GM12878 (cell line): ENCODE data around the gene UBE2E2. TPM values are rescaled to one million over a fixed set of nuclear protein-coding genes. Genes with fewer than 3 reads are reported as not detected.
A peak's percentile ranks its signal among the peaks of the same experiment; 100 is the strongest.

Source experiments
- ATAC-seq: fragments of 200-7000 bp; cut with Tn5 transposase; 3 replicates; pipeline ENCODE4 v1.9.1; 2020; ENCODE audit warnings: mild to moderate bottlenecking, moderate library complexity
- BruUV-seq: library from RNA; stranded (reverse); fragments of 400-500 nt; replicated peaks from 2 replicates; lab custom pipeline; 2021; lab: Mats Ljungman, UMichigan
- CTCF ChIA-PET: fragments of 300-600 bp; sonication (Branson Sonifier 250); formaldehyde crosslinking; extraction: SDS; loops from one replicate; lab custom pipeline; 2021; ENCODE audit warnings: inconsistent platforms; lab: Yijun Ruan, JAX
- POLR2A ChIA-PET: fragments of 350-600 bp; formaldehyde crosslinking; extraction: SDS; loops from one replicate; lab custom pipeline; 2021; ENCODE audit warnings: inconsistent platforms; lab: Charles Lee
- RAD21 ChIA-PET: fragments of 300-600 bp; sonication (Branson Sonifier 250); formaldehyde crosslinking; loops from one replicate; lab custom pipeline; 2023; ENCODE audit warnings: antibody characterized with exemption; ENCODE audit not compliant: unreplicated experiment; lab: Charles Lee
- SMC1A ChIA-PET: fragments of 300-600 bp; sonication (Branson Sonifier 250); formaldehyde crosslinking; loops from one replicate; lab custom pipeline; 2023; ENCODE audit not compliant: unreplicated experiment, uncharacterized antibody; lab: Charles Lee
- DNase-seq: peaks from one replicate; pipeline ENCODE4 v3.0.0-alpha.2; 2011; ENCODE audit warnings: low read depth, low spot score
- FAIRE-seq: peaks from 3 replicates; lab custom pipeline; 2011; peaks lifted over from hg19 to GRCh38; lab: Jason Lieb, UNC
- H2AFZ ChIP-seq: 2 replicates; pipeline ENCODE4 v1.6.0; 2011; ENCODE audit warnings: low read depth, low read length, control low read depth; ENCODE audit not compliant: control insufficient read depth
- H3K27ac ChIP-seq: 2 replicates; pipeline ENCODE4 v1.5.1; 2011; ENCODE audit warnings: control low read depth; ENCODE audit not compliant: control insufficient read depth, insufficient read depth
- H3K27me3 ChIP-seq, 2 experiments: replicated peaks in 1 of 2; 2 replicates each; pipeline versions ENCODE4 v1.6.0 to v1.6.1; 2011; ENCODE audit warnings: low read length in 1 of 2; ENCODE audit not compliant: control insufficient read depth in 2 of 2, insufficient read depth in 2 of 2
- H3K36me3 ChIP-seq, 2 experiments: 2 replicates each; pipeline ENCODE4 v1.5.1; 2011; ENCODE audit warnings: low read length in 1 of 2; ENCODE audit not compliant: control insufficient read depth in 2 of 2, insufficient read depth in 2 of 2
- H3K4me1 ChIP-seq: 2 replicates; pipeline ENCODE4 v1.6.1; 2011; ENCODE audit warnings: mild to moderate bottlenecking, low read length, moderate library complexity, mixed read lengths; ENCODE audit not compliant: control insufficient read depth, insufficient read depth
- H3K4me2 ChIP-seq: 2 replicates; pipeline ENCODE4 v1.6.0; 2011; ENCODE audit warnings: control low read depth; ENCODE audit not compliant: control insufficient read depth, insufficient read depth
- H3K4me3 ChIP-seq: fragments of 200-600 bp; sonication (generic); 2 replicates; pipeline ENCODE4 v1.5.1; 2016
- H3K79me2 ChIP-seq: 2 replicates; pipeline ENCODE4 v1.6.0; 2011; ENCODE audit warnings: low read length; ENCODE audit not compliant: control insufficient read depth, insufficient read depth
- H3K9ac ChIP-seq: 2 replicates; pipeline ENCODE4 v1.8.0; 2011; ENCODE audit warnings: low read length, control low read depth, mixed read lengths; ENCODE audit not compliant: control insufficient read depth, insufficient read depth
- H3K9me3 ChIP-seq: replicated peaks from 3 replicates; pipeline ENCODE4 v1.5.1; 2011; ENCODE audit warnings: mild to moderate bottlenecking, low read length; ENCODE audit not compliant: control insufficient read depth, insufficient read depth
- H4K20me1 ChIP-seq: 2 replicates; pipeline ENCODE4 v1.6.0; 2011; ENCODE audit not compliant: control insufficient read depth, insufficient read depth
- BCL11A ChIP-seq: IDR thresholded peaks from 2 replicates; pipeline ENCODE4 v1.6.1; 2011; ENCODE audit warnings: low read depth, low read length
- POU2F2 ChIP-seq: IDR thresholded peaks from 3 replicates; pipeline ENCODE4 v1.6.1; 2011; ENCODE audit warnings: low read depth, mild to moderate bottlenecking, low read length, borderline replicate concordance
- SMARCA5 ChIP-seq: fragments of 450-650 bp; IDR thresholded peaks from 2 replicates; pipeline ENCODE4 v1.6.1; 2017; ENCODE audit warnings: mild to moderate bottlenecking
- STAT3 ChIP-seq: IDR thresholded peaks from 2 replicates; pipeline ENCODE4 v1.6.1; 2011; ENCODE audit warnings: low read depth, low read length, improper control_type of control experiment
- SUZ12 ChIP-seq: fragments of 200-600 bp; sonication (generic); IDR thresholded peaks from one replicate; pipeline ENCODE4 v1.6.1; 2018; ENCODE audit warnings: antibody characterized with exemption, mild to moderate bottlenecking; ENCODE audit not compliant: unreplicated experiment
- TCF12 ChIP-seq: IDR thresholded peaks from 2 replicates; pipeline ENCODE4 v1.6.1; 2011; ENCODE audit warnings: low read depth, mild to moderate bottlenecking, low read length
- ZNF687 ChIP-seq: fragments of 450-650 bp; IDR thresholded peaks from 2 replicates; pipeline ENCODE4 v1.6.1; 2017; ENCODE audit warnings: mild to moderate bottlenecking, moderate library complexity
- WGBS: methylation state at CpG from one replicate; pipeline ENCODE4 v1.1.6; 2016; ENCODE audit warnings: low lambda C conversion rate; ENCODE audit not compliant: insufficient replicate concordance, insufficient coverage; ENCODE audit errors: missing lambda C conversion rate; 5-methylcytosine and 5-hydroxymethylcytosine counted together
- in situ Hi-C: fragments of 300-500 bp; cut with MboI; formaldehyde crosslinking; loops from 9 replicates; pipeline ENCODE4 v1.14.3; 2018; ENCODE audit warnings: mixed read lengths
- intact Hi-C: fragments of 100-400 bp; cut with micrococcal nuclease; formaldehyde crosslinking; loops from one replicate; pipeline ENCODE4 v1.14.2; 2022; ENCODE audit not compliant: unreplicated experiment
- polyA plus RNA-seq, 11 experiments: library from polyadenylated mRNA; depleted of rRNA in 4 of 11; unstranded in 6 of 11; stranded (reverse) in 5 of 11; fragments of >200 nt; fragmentation: Nextera tagmentation in 4 of 11; fragmentation: Illumina TruSeq in 1 of 11; extraction: Ambion mirVana in 4 of 11; extraction: Trizol in 1 of 11; gene quantifications; 1 replicate in 1 of 11; 2 replicates in 10 of 11; pipeline versions ENCODE4 v1.2.1 to v1.2.3, GENCODE V29; 2011 to 2016; ENCODE audit warnings: inconsistent platforms in 2 of 11, missing spikeins in 2 of 11, low read depth in 1 of 11
- total RNA-seq, 4 experiments: library from RNA; depleted of rRNA in 3 of 4; stranded (reverse); fragments of >200 nt in 3 of 4; fragmentation: Illumina TruSeq in 1 of 4; extraction: Trizol in 1 of 4; gene quantifications; 2 replicates each; pipeline versions ENCODE4 v1.2.1 to v1.2.3, GENCODE V29; 2013 to 2021

The UBE2E2 gene
- total and polyA plus RNA-seq, 10 of the 15 experiments (the other 5 are each of a cell fraction or from before 2014, with no cell fraction given), result 8.7 to 71.0 (median 36.4) TPM

- Histone ChIP-seq H3K4me3 (no peak overlapping the region), H2AFZ (no peak overlapping the region), H3K4me2 (no peak overlapping the region), H3K79me2 (no peaks in the 10 kb centered on the region), H3K9ac (no peak overlapping the region), H4K20me1 (no peaks in the 10 kb centered on the region), H3K27ac (no peak overlapping the region), H3K36me3 (no peaks in the 10 kb centered on the region), H3K27me3 (no peaks in the 10 kb centered on the region), H3K9me3 (no peaks in the 10 kb centered on the region; the same call in 2 of the 3 replicates), H3K4me1 (peaks cover 6% of the 10 kb centered on the region; the same call in 1 of the 2 replicates)
- TF ChIP-seq TCF12 (no peak), ZNF687 (no peak), STAT3 (no peak), SUZ12 (no peak), SMARCA5 (no peak), BCL11A (no peak), POU2F2 (no peak)
- in situ Hi-C loops (no loop called here), intact Hi-C loops (no loop called here)
- whole genome bisulfite sequencing, result 18% methylated on average over 2 of the region's 2 CpGs
- SMC1A ChIA-PET, result no interaction called here
- BruUV-seq, result no TSS peak
- POLR2A ChIA-PET, result no interaction called here
- ATAC-seq, result peak; percentile 40; the same call in 2 of the 3 replicates
- no peak for DNase-seq
- RAD21 ChIA-PET, result no interaction called here
- no peak for FAIRE-seq
- CTCF ChIA-PET, result no interaction called here
Measured at GRCh38 chr3:23170291-23170690, 32.8 kb upstream of the UBE2E2 start.
